ENCODE data around the gene ZNF431.
A peak's percentile ranks its signal among the peaks of the same experiment; 100 is the strongest.
"Not testable (repeated sequence)": the region's sequence is repeated elsewhere in the genome, so short reads cannot be mapped to it uniquely, and the experiment has no call there.

ZNF431 gene

DNA sequence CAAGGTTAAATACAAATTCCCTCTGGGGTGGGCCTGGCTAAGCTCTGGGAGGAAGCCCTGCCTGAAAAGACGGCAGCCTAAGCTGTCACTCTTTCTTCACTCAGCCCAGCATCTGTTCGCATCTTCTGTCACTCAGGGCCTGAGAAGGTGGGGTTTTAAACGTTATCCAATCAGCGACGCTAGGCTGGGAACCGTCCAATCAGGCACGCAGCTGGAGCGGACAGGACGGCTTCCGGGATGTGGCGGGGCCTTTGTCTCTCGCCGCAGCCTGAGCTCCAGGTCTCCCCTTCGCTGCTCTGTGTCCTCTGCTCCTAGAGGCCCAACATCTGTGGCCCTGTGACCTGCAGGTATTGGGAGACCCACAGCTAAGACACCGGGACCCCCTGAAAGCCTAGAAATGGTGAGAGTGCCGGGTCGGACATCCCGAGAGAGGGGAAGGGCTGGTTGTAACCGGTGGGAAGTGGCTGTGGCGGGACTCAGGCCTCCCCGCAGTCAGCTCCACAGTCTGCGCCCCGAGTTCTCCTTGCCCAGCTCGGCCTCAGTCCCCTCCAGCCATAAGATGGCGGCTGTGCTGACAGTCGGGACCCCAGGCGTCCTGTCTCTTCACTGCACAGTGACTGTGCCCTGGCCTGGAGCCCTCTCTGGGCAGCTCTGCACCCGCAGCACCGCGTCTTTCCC is at the start of gene ZNF431:
ZNF431 (plus strand) TSS at position 254 of the 678 bp plus-strand sequence; CDS start at position 398, 144 bp downstream.
- DNase-seq (ENCODE audit: low read depth), result peak; percentile 83

- DNase-seq (ENCODE audit: low read depth), result no peak
These were observed 49.7 kb upstream of the ZNF431 start for GRCh38 chr19:21092109-21092508.

GRCh38 chr19:21094347-21095025 is 47.4 kb upstream of the ZNF431 start:
- DNase-seq (ENCODE audit: low read depth), result no peak

GRCh38 chr19:21098291-21098690 is 43.5 kb upstream of the ZNF431 start:
- DNase-seq (ENCODE audit: low read depth), result no peak

DNA sequence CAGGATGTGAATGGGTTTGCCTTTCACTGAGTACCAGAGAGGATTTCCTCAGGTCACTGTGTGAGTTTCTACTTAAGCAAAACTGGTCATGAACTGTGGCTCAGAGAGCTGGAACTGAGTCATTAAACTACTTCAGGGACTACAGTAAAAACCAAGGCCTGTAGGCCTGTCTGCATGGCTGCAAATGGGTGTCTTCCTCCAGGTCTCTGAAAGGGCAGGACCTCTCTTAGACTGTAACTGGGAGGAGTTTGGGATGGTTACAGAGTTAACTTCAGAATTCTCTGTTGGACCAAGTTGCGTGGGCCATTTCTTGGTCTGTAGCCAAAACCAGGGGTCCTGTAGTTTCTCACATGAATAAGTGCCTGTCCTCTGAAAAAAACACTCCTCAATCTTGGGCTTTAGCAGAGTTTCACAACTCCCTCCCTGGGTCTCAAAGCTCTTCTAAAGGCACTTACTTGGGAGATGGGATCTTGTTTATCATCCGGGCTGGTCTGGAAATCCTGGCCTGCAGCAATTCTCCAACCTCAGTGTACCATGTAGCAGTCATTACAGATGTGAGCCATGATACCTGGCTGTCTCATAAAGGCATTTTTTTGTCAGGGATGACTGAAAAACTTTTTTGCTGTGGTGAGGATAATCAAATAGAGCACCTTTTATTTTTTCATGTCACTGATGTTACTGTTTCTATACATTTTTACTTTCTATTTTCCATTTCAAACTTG is 40.2 kb upstream of the ZNF431 start:
- DNase-seq (ENCODE audit: low read depth), result no peak

- no peak for DNase-seq (ENCODE audit: low read depth)
These were observed 32.7 kb upstream of the ZNF431 start for GRCh38 chr19:21109116-21109515.

GRCh38 chr19:21110183-21110582 is 31.7 kb upstream of the ZNF431 start:
- no peak for DNase-seq (ENCODE audit: low read depth)

- no peak for DNase-seq (ENCODE audit: low read depth)
These were observed 26.4 kb upstream of the ZNF431 start for GRCh38 chr19:21115430-21115829.

DNA sequence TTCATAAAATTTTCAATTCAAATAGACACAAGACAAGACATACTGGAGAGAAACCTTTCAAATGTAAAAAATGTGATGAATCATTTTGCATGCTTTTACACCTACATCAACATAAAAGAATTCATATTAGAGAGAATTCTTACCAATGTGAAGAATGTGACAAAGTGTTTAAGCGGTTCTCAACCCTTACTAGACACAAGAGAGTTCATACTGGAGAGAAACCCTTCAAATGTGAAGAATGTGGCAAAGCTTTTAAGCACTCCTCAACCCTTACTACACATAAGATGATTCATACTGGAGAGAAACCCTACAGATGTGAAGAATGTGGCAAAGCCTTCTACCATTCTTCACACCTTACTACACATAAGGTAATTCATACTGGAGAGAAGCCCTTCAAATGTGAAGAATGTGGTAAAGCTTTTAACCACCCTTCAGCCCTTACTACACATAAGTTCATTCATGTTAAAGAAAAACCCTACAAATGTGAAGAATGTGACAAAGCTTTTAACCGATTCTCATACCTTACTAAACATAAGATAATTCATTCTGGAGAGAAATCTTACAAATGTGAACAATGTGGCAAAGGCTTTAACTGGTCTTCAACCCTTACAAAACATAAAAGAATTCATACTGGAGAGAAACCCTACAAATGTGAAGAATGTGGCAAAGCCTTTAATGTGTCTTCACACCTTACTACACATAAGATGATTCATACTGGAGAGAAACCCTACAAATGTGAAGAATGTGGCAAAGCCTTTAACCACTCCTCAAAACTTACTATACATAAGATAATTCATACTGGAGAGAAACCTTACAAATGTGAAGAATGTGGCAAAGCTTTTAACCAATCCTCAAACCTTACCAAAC is 24.6 kb upstream of the ZNF431 start:
- no peak for DNase-seq (ENCODE audit: low read depth)

- no peak for DNase-seq (ENCODE audit: low read depth)
These were observed 15.8 kb upstream of the ZNF431 start for GRCh38 chr19:21126078-21126477.

DNA sequence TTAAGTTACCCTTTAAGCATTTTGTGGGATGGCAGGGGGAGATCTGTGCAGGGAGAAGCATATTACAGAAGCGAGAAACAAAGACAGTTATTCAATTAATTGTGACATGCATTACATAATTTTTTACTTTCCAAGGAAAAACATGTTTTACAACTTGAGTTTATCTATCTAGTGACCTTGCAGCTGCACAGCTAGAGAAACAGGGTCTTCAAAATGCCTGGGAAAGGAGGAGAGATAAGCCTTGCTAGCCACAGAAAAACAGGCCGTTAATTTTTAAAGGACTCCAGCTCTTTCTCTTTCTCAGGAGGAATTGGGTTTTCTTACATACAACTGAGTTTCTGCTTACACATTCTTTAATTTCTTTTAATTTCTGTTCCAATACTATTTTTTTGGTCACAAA is 14.8 kb upstream of the ZNF431 start:
- no peak for DNase-seq (ENCODE audit: low read depth)

- DNase-seq (ENCODE audit: low read depth), result no peak
These were observed 13.9 kb upstream of the ZNF431 start for GRCh38 chr19:21127898-21128297.

- DNase-seq (ENCODE audit: low read depth), result no peak
These were observed 12.7 kb upstream of the ZNF431 start for GRCh38 chr19:21128901-21129698.

GRCh38 chr19:21130097-21130775 is 11.6 kb upstream of the ZNF431 start:
- DNase-seq (ENCODE audit: low read depth), result no peak

DNA sequence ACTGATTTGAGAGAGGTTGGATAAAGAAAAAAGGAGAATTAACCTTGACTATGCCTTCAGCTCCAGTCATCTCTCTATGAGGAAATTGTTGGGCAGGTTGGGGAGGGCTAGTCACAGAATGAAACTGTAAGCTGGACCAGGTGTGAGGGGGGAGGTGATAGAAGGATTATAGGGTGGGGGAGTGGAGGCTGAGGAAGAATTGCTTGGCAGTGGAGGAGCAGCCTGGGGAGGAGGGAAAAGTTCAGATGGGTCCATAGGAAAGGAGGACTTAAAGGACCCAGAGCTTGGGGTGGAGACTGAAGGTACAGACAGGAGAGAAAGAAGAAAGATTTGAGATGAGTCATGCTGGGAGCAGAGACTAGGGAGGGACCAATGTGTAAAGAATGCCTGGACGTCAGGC is 8.2 kb upstream of the ZNF431 start:
- no peak for DNase-seq (ENCODE audit: low read depth)

DNA sequence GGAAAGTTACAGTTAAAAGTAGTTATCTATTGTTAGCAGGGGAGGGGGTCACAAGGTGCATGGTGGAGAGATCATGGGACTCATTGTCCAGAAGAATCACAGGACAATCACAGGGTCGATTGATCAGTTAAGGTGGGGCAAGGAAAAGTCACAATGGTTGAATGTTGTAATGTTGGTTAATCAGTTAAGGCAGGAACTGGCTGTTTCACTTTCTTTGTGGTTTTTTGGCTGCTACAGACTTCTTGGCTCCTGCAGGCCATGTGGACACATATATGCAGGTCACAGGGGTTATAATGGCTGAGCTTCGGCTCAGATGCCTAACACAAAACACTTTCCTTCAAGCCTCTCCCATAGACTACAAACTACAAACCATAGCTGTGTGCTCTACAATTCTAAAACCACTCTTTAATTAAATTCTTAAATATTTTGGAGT is 6.9 kb upstream of the ZNF431 start:
- no peak for DNase-seq (ENCODE audit: low read depth)

- no peak for DNase-seq (ENCODE audit: low read depth)
These were observed 6.4 kb upstream of the ZNF431 start for GRCh38 chr19:21135433-21135832.

GRCh38 chr19:21138130-21138529 is 3.7 kb upstream of the ZNF431 start:
- DNase-seq (ENCODE audit: low read depth), result no peak

DNA sequence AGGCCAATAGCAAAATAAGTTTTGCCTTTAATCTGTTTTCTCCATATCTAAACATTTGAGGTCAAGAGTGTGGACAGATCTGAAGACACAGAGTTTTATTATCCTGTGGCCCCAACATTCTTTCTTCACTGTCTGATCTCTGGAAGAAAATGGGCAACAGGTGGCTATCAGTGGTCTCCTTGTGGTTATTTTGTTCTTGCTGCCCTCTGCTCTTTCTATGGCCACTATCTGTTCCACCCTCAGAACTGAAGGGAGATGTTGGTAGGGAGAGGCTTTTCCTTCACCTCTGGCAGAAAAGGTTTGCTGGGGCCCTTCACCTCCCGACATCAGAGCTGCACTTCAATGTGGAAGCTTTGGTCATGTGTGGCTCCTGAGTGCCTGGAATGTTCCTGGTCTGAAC is 834 bp upstream of the ZNF431 start:
- not testable (repeated sequence) for DNase-seq (ENCODE audit: low read depth)

- DNase-seq (ENCODE audit: low read depth), result no peak
These were observed 1.6 kb downstream of the ZNF431 start for GRCh38 chr19:21143428-21143827.

DNA sequence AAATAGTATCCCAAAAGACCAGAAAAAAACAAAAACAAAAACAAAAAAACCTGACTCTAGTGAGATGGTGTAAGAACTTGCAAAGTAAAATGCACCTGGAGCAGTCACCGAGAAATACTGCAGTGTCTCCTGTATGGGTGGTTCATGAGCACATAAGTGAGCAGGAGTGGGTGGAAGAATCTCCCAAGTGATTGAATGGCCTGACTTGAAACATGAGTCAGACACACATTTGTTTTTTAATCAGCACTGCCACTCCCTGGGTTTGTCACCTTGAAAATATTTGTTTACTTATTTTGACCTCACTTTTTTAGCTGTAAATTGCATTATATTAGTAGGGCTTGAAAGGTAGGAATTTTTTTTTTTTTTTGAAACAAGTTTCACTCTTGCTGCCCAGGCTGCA is 2.0 kb downstream of the ZNF431 start:
- DNase-seq (ENCODE audit: low read depth), result no peak
